NB4 (cell line): Measurements from ENCODE around the gene GFRA4.

Source experiments
- POLR2A ChIP-seq: IDR thresholded peaks from 2 replicates; pipeline ENCODE4 v1.6.1; 2011; ENCODE audit warnings: mild to moderate bottlenecking; ENCODE audit not compliant: insufficient read length; ENCODE audit errors: extremely low read depth
- TF ChIP-seq, protein P1 (sequence below): IDR thresholded peaks from one replicate; pipeline ENCODE4 v1.5.1; 2012; ENCODE audit warnings: low read depth, low read length
- TF ChIP-seq, protein P2 (sequence below): IDR thresholded peaks from 2 replicates; pipeline ENCODE4 v1.6.1; 2011; ENCODE audit warnings: low read depth, low read length

- TF ChIP-seq, protein P1, sequence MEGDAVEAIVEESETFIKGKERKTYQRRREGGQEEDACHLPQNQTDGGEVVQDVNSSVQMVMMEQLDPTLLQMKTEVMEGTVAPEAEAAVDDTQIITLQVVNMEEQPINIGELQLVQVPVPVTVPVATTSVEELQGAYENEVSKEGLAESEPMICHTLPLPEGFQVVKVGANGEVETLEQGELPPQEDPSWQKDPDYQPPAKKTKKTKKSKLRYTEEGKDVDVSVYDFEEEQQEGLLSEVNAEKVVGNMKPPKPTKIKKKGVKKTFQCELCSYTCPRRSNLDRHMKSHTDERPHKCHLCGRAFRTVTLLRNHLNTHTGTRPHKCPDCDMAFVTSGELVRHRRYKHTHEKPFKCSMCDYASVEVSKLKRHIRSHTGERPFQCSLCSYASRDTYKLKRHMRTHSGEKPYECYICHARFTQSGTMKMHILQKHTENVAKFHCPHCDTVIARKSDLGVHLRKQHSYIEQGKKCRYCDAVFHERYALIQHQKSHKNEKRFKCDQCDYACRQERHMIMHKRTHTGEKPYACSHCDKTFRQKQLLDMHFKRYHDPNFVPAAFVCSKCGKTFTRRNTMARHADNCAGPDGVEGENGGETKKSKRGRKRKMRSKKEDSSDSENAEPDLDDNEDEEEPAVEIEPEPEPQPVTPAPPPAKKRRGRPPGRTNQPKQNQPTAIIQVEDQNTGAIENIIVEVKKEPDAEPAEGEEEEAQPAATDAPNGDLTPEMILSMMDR, result no peak
- no peak for TF ChIP-seq POLR2A
- TF ChIP-seq, protein P2, sequence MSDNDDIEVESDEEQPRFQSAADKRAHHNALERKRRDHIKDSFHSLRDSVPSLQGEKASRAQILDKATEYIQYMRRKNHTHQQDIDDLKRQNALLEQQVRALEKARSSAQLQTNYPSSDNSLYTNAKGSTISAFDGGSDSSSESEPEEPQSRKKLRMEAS, result no peak
Measured at GRCh38 chr20:3697588-3698305, 34.5 kb upstream of the GFRA4 start.
